Measurements from ENCODE around the gene CTSH. TPM values are rescaled to one million over a fixed set of nuclear protein-coding genes. Genes with fewer than 3 reads are reported as not detected.

Gene CTSH
- total and polyA plus RNA-seq, 2 of the 13 experiments (the other 11 are each of a cell fraction or from before 2014, with no cell fraction given) = 265 to 653 TPM

GRCh38 chr15:78988361-78988911, 43.6 kb upstream of the CTSH start (continued):
- TF ChIP-seq CERS6 (CRISPR knock-in tag; IDR thresholded peaks at IDR 0.05) = no peak
- peak; percentile 56; the same call in 1 of the 2 replicates for TF ChIP-seq FOXO1 (CRISPR knock-in tag; IDR thresholded peaks at IDR 0.05)
- TF ChIP-seq TFAP4 (IDR thresholded peaks at IDR 0.05; ENCODE audit: borderline replicate concordance, low read depth) = peak; percentile 98
- no peak for TF ChIP-seq SALL2 (CRISPR knock-in tag; IDR thresholded peaks at IDR 0.05)
- TF ChIP-seq FOSL2 (CRISPR knock-in tag; IDR thresholded peaks at IDR 0.05) = peak; percentile 98
- peak; percentile 66 for TF ChIP-seq HIVEP1 (CRISPR knock-in tag; IDR thresholded peaks at IDR 0.05)
- TF ChIP-seq THAP8 (CRISPR knock-in tag; IDR thresholded peaks at IDR 0.05; ENCODE audit: borderline replicate concordance) = no peak
- TF ChIP-seq ZNF367 (CRISPR knock-in tag; IDR thresholded peaks at IDR 0.05; ENCODE audit: borderline replicate concordance) = no peak
- TF ChIP-seq SATB2 (CRISPR knock-in tag; IDR thresholded peaks at IDR 0.05) = no peak
- TF ChIP-seq PREB (CRISPR knock-in tag; IDR thresholded peaks at IDR 0.05) = no peak
- peak; percentile 83 for TF ChIP-seq SMYD3 (CRISPR knock-in tag; IDR thresholded peaks at IDR 0.05)
- TF ChIP-seq DR1 (CRISPR knock-in tag; IDR thresholded peaks at IDR 0.05) = no peak
- TF ChIP-seq ZMAT3 (CRISPR knock-in tag; conservative IDR thresholded peaks at IDR 0.05) = peak; percentile 92
- no peak for TF ChIP-seq MBD4 (IDR thresholded peaks at IDR 0.05; ENCODE audit: borderline replicate concordance, low read length)
- TF ChIP-seq GZF1 (CRISPR knock-in tag; IDR thresholded peaks at IDR 0.05) = no peak
- no peak for TF ChIP-seq MAF1 (CRISPR knock-in tag; IDR thresholded peaks at IDR 0.05; ENCODE audit: borderline replicate concordance)
- peak; percentile 34; the same call in 1 of the 2 replicates for TF ChIP-seq NFYC (CRISPR knock-in tag; IDR thresholded peaks at IDR 0.05)
- peak; percentile 48; the same call in 1 of the 2 replicates for TF ChIP-seq ARHGAP35 (CRISPR knock-in tag; IDR thresholded peaks at IDR 0.05; ENCODE audit: borderline replicate concordance)
- TF ChIP-seq ZNF775 (CRISPR knock-in tag; IDR thresholded peaks at IDR 0.05; ENCODE audit: borderline replicate concordance) = no peak; the same call in 1 of the 2 replicates
- peak; percentile 82 for TF ChIP-seq ZFP90 (CRISPR knock-in tag; IDR thresholded peaks at IDR 0.05; ENCODE audit: borderline replicate concordance)
- TF ChIP-seq YY1 (IDR thresholded peaks at IDR 0.05; ENCODE audit: insufficient read depth, insufficient replicate concordance, low read depth, low read length) = peak; percentile 54
- no peak for TF ChIP-seq FIP1L1 (IDR thresholded peaks at IDR 0.05; ENCODE audit: borderline replicate concordance, insufficient read depth, low read depth, low read length)
- no peak for TF ChIP-seq ZBTB14 (CRISPR knock-in tag; IDR thresholded peaks at IDR 0.05)
- TF ChIP-seq ZNF326 (CRISPR knock-in tag; IDR thresholded peaks at IDR 0.05; ENCODE audit: borderline replicate concordance) = no peak
- no peak for TF ChIP-seq AHR (CRISPR knock-in tag; IDR thresholded peaks at IDR 0.05)
